DMS79 treated with DMSO at 0.1 percent for 48 hours (cell line): ENCODE measurements around the gene FSTL4.
"Not testable (repeated sequence)": the region's sequence is repeated elsewhere in the genome, so short reads cannot be mapped to it uniquely, and the experiment has no call there.

ENCODE experiments used
- DNase-seq: peaks from one replicate; lab custom pipeline; 2025; lab: John Stamatoyannopoulos, UW

FSTL4 gene

DNA sequence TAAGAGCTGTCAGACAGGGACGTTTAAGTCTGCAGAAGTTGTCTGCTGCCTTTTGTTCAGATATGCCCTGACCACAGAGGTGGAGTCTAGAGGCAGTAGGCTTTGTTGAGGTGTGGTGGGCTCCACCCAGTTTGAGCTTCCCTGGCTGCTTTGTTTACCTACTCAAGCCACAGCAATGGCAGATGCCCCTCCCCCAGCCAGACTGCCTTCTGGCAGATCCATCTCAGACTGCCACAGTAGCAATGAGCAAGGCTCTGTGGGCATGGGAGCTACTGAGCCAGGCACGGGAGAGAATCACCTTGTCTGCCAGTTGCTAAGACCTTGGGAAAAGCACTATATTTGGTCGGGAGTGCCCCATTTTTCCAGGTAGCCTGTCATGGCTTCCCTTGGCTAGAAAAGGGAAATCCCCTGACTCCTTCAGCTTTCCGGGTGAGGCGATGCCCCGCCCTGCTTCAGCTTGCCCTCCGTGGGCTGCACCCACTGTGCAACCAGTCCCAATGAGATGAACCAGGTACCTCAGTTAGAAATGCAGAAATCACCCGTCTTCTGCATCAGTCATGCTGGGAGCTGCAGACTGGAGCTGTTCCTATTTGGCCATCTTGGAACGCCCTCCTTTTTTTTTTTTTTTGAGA is 441.5 kb downstream of the FSTL4 start:
- not testable (repeated sequence) for DNase-seq

DNA sequence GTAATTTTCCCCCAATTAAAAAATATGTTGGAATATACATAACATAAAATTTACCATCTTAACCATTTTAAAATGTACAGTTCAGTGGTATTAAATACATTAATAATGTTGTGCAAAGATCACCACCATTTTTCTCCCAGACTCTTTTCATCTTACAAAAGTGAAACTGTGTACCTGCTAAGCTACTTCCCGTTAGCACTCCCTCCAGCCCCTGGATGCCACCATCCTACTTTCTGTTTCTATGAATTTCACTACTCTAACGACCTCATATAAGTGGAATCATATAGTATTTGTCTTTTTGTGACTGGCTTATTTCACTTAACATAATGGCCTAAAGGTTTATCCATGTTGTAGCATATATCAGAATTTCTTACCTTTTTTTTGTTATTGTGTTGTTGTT is 447.6 kb downstream of the FSTL4 start:
- DNase-seq: no peak

DNA sequence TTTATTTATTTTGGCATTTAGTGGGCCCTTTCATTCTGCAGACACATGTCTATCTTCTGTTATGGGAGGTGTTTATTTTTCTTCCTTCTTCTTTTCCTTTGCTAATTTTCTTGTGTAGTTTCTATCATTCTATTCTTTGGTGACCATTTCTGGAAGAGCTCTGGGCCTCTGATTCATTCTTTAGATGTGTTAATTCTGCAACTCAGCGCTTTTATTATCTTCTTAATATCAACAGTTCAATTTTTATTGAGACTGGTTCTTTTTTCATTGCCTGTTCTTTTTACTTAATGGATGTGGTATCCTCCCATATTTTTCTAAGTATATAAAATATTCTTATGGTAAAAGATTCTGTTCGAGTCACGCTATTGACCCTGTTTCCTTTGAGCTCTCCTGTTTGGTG is 448.5 kb downstream of the FSTL4 start:
- DNase-seq: no peak

DNA sequence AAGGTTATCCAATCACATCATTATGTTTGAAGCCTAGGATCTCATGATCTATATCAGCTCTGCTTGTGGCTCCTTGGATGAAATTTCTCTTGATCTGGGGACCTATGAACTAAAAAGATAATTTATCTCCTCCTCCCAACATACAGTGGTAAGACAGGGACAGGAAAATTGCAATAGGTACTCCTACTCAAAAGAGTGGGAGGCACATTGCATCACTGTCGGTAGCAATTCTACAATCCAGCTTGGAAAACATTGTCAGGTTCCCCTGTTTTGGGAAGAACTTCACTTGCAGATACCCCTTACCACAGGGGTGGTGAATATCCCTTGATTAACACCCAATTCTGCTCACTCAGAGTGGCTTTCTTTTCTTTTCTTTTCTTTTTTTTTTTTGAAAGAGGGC is 452.8 kb downstream of the FSTL4 start:
- DNase-seq: no peak

DNA sequence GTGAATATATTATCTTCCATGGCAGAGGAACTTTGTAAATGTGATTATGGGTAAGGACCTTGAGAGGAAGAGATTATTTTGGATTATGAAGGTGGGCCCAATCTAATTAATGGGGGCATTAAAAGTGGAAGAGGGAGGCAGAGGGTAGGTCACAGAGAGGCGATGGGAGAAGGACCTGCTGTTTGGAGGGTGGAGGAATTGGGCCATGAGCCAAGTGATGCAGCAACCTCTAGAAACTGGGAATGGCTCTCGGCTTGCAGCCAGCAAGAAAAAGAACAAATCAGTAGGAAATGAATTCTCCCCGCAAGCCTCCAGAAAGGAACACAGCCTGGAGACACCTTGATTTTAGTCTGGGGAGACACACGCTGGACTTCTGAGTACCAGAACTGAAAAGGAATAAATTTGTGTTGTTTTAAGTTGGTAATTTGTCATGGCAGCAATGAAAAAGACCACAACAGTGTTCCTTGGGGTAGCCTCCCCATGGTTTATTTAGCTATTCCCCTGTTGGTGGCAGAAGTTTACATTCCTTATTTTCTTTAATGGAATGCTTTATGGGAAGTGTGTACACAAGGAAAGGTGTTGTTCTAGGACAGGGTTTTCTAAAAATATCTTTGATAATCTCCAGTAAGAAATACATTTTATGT is 456.9 kb downstream of the FSTL4 start:
- no peak for DNase-seq

DNA sequence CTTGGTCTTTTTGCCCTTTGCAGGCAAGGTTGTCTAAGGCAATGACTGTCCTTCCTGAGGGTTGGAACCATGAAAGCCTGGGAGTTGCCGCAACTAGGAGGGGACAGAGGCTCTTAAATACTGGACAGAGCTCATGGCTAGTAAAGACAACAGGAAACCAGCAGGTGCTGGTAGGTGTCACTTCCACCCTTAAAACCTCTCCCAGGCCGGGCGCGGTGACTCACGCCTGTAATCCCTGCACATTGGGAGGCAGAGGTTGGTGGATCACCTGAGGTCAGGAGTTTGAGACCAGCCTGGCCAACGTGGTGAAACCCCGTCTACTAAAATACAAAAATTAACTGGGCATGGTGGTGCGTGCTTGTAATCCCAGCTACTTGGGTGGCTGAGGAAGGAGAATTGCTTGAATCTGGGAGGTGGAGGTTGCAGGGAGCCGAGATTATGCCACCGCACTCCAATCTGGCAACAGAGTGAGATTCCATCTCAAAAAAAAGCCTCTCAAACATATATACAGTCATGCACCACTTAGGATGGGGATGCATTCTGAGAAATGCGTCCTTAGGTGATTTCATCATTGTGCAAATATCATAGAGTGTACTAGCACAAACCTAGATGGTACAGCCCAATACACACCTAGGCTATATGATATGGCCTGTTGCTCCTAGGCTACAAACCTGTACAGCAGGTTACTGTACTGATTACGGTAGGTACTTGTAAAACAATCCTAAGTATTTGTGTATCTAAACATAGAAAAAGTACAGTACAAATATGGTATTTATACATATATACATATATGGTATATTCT is 457.9 kb downstream of the FSTL4 start:
- DNase-seq: no peak

DNA sequence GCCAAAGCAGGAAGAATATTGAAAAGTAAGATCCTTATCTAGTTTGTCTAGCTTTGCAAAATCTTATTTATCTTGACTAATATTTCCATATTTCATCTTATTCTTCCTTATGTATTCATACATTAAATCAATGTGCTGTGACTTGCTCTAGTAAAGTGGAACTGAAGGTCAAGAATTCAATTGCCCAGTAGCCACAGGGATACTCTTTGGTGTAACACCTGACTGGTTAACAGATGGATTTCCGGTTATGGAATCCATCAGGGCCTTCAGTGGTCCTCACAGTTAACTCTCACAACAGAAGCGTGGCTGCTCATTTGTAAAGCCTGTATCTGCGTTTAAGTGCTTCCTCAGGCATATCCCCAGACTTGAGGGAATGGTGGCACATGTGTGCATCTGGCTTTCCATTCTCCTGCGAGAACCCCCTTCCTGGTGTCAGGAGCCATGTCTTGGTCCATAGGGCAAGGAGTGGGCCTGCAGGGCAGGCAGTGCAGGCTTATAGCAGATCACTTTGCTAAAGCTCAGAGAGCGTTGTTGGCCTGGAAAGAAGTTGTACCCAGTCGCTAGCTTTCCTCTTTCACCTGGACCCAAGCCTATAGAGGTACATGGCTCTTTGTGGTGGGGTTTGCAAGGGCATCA is 461.3 kb downstream of the FSTL4 start:
- no peak for DNase-seq

DNA sequence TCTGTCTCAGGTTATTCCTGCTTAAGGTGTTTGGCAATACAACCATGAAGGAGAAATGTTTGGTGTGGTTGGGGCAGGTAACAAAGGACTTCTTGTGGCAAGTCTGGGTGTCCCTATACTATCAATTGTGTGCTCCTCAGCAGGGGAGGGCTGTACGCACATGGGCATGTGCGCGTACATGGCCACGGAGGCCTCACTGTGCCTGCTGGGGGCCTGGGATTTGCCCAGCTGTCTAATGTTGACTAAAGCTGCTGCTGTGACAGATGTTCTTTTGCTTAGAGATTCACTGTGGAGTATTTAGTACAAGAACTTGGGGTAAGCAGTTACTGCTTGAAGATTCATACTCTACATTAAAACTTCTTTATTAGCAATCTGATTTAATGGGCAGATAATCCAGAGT is 463.0 kb downstream of the FSTL4 start:
- DNase-seq: no peak

DNA sequence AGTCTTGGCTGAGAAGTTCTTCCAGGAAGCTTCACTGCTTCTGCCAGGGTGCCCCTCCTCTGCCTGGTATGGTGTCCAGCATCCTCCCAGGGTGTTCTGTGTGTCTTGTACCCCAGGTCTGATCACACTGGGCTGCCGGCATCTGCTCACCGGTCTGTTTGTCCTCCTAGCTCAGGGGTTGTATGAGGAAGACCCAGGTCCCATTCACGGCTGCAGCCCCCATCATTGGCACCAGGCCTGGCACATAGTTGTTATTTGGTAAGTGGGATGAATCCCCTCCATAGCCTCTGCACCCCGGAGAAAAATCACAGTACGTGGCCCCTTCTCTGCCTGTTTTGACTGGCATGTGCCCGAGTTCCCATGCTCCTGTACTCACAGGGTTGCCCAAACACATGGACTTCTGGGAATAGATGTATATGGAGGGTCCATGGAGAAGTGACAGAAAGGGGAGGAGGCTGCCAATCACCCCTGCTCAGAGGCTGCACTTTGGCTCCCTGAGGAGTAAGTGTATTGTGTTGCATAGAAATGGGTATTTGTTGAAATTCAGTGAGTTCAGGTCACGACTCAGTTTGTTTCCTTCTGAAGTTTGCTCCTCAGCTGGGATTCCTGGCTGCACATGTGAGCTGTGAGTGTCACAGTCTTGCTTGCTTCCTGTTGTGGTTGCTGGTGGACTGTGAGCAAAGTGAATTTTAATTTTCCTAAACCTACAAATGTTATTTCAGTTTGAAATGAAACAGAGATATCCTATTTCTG is 464.4 kb downstream of the FSTL4 start:
- DNase-seq: no peak

DNA sequence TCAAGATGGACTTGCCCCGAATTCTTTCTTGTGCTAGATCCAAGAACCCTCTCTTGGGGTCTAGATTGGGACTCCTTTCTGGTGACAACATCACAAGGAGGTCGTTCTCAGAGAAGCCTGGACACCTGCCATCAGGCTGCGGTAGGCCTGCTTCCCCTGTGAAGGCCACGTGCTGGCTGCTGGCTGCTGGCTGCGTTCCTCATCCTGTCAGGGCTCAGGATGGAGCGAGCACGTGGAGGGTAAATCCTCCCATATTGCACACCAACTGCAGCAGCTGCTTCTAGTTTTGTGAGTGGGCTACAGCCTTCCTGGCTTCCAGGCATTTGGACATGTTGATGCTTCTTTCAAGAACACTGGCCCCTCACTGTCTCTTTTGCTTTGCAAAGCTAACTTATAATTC is 464.9 kb downstream of the FSTL4 start:
- DNase-seq: no peak
